Gastroesophageal sphincter (tissue), 4 donors: ENCODE measurements around the gene CCL5. TPM values are rescaled to one million over a fixed set of nuclear protein-coding genes. Genes with fewer than 3 reads are reported as not detected.

ENCODE experiments used
- ATAC-seq: fragments of 150-250 bp; one replicate; pipeline ENCODE4 v1.9.1; 2016; ENCODE audit warnings: mild to moderate bottlenecking, moderate library complexity
- H3K27ac ChIP-seq, 4 donors: fragments of 200-600 bp; sonication (generic) in 3 of 4; 1 replicate in 3 of 4; 2 replicates in 1 of 4; pipeline ENCODE4 v1.5.1; 2016 to 2019
- H3K27me3 ChIP-seq: fragments of 200-600 bp; sonication (generic); one replicate; pipeline ENCODE4 v1.5.1; 2019
- H3K36me3 ChIP-seq, 2 donors: fragments of 200-600 bp; sonication (generic); one replicate each; pipeline ENCODE4 v1.5.1; 2019; ENCODE audit warnings: control low read depth in 1 of 2
- H3K4me1 ChIP-seq, 3 donors: fragments of 200-600 bp; sonication (generic); 1 replicate in 2 of 3; 2 replicates in 1 of 3; pipeline ENCODE4 v1.5.1; 2016 to 2019; ENCODE audit warnings: control low read depth in 2 of 3
- H3K4me3 ChIP-seq, 2 donors: fragments of 200-600 bp; sonication (generic); one replicate each; pipeline ENCODE4 v1.5.1; 2019; ENCODE audit warnings: mild to moderate bottlenecking in 1 of 2, moderate library complexity in 1 of 2
- H3K9me3 ChIP-seq, 3 donors: fragments of 200-600 bp; sonication (generic); one replicate each; pipeline ENCODE4 v1.5.1; 2017 to 2019; ENCODE audit warnings: control low read depth in 2 of 3
- EP300 ChIP-seq: sonication (generic); formaldehyde crosslinking; IDR thresholded peaks from one replicate; pipeline ENCODE4 v1.6.1; 2017; ENCODE audit warnings: antibody characterized with exemption, mild to moderate bottlenecking
- POLR2A ChIP-seq, 2 donors: fragments of 450-650 bp; IDR thresholded peaks; one replicate each; pipeline ENCODE4 v1.6.1; 2017; ENCODE audit warnings: antibody characterized with exemption in 2 of 2, mild to moderate bottlenecking in 2 of 2, moderate library complexity in 1 of 2
- POLR2AphosphoS5 ChIP-seq: sonication (generic); formaldehyde crosslinking; IDR thresholded peaks from one replicate; pipeline ENCODE4 v1.6.1; 2017; ENCODE audit warnings: antibody characterized with exemption
- WGBS, 2 donors: methylation state at CpG; one replicate each; pipeline ENCODE4 v1.1.5; 2018; ENCODE audit warnings: low coverage in 1 of 2; 5-methylcytosine and 5-hydroxymethylcytosine counted together
- total RNA-seq, 4 donors: library from RNA; depleted of rRNA; stranded (reverse); fragments of >200 nt; gene quantifications; one replicate each; pipeline ENCODE4 v1.1.0, GENCODE V29; 2016
- TF ChIP-seq, protein P1 (sequence below), 4 experiments: fragments of 200-600 bp in 2 of 4; fragments of 450-650 bp in 2 of 4; sonication (generic) in 1 of 4; IDR thresholded peaks; one replicate each; pipeline ENCODE4 v1.5.1; 2017 to 2019; ENCODE audit warnings: antibody characterized with exemption in 4 of 4, mild to moderate bottlenecking in 2 of 4, moderate library complexity in 2 of 4

Gene CCL5
- total RNA-seq, 4 donors from 2014 or later = 0.78 to 3.8 (median 2.2) TPM

DNA sequence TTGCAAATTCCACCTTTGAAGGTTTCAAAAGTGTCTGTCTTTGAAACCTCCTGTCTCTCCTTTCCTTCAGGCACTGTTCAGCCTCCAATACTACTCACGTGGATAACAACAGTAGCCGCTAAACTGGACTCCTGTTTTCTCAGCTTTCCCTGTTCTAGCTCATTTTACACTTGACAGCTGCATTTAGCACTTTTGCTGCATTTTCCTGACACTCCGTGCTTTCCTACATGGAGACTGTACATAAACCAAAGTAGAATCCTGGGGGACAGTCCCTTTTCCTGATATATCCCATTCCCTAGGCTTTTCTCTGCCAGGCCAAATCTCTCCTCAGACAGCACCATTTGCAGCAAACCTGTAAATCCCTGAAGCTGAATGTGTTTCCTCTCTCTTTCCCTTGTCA is 3.6 kb downstream of the CCL5 start:
- H3K4me3 ChIP-seq = no peak overlapping the region
- H3K27ac ChIP-seq = no peak overlapping the region
- no peak for TF ChIP-seq POLR2A (IDR thresholded peaks at IDR 0.05)
- TF ChIP-seq POLR2AphosphoS5 = no peak
- TF ChIP-seq, protein P1, sequence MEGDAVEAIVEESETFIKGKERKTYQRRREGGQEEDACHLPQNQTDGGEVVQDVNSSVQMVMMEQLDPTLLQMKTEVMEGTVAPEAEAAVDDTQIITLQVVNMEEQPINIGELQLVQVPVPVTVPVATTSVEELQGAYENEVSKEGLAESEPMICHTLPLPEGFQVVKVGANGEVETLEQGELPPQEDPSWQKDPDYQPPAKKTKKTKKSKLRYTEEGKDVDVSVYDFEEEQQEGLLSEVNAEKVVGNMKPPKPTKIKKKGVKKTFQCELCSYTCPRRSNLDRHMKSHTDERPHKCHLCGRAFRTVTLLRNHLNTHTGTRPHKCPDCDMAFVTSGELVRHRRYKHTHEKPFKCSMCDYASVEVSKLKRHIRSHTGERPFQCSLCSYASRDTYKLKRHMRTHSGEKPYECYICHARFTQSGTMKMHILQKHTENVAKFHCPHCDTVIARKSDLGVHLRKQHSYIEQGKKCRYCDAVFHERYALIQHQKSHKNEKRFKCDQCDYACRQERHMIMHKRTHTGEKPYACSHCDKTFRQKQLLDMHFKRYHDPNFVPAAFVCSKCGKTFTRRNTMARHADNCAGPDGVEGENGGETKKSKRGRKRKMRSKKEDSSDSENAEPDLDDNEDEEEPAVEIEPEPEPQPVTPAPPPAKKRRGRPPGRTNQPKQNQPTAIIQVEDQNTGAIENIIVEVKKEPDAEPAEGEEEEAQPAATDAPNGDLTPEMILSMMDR (IDR thresholded peaks at IDR 0.05) = no peak
- no peaks in the 10 kb centered on the region for H3K4me1 ChIP-seq
- H3K36me3 ChIP-seq = no peaks in the 10 kb centered on the region
- H3K27me3 ChIP-seq = no peaks in the 10 kb centered on the region
- 59 to 77% methylated on average over 3 of the region's 3 CpGs for WGBS, 2 donors
- no peak for ATAC-seq
- H3K9me3 ChIP-seq = no peaks in the 10 kb centered on the region

DNA sequence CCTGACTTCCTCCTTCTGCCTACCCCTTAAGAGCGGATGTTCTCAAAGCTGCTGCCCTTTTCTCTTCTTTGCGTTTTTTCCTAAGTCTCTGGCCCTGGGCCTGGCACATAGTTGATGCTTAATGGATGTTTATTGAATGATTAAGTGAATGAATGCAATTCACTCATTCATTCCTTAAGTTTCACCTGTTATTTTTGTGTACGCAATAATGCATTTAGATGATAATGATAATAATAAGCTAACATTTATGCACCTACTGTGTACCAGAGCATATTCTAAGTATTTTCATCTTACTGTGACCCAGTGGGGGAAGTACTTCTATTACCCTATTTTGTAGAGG is 4.4 kb downstream of the CCL5 start:
- 62 to 76% methylated on average over 3 of the region's 3 CpGs for WGBS, 2 donors
- H3K27ac ChIP-seq = no peak overlapping the region
- ATAC-seq = no peak

DNA sequence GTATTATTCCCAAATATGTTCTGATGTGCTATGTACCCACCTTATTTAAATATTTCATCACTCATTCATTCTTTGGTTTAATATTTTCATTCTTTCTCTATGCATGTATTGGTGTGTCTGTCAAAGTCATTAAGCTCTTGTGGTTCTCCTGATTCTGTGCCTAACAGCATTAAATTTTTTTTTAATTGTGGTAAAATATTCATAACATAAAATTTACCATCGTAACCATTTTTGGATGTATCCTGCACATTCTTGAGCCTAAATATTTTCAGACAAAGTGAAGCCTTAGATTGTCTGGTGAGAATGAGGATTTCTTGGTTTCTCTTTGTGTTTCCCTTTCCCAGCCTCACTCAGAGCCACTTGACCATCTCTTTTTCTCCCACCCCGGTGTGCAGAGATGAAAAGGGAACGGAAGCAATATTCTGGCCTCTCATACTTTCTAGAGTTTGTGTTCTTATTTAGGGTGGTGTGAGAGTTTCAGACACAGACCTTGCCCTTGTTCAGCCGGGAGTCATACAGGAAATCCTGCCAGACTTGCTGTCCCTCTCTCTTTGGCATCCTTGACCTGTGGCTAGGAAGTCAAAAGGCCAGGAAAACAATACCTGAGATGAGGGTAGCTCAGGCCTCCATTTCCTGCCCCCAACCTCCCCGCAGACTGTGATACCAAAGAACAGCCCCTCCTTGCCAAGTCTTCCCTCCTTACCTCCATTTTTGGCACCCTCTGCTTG is 4.9 kb downstream of the CCL5 start:
- no peaks in the 10 kb centered on the region for H3K36me3 ChIP-seq
- TF ChIP-seq, protein P1 (IDR thresholded peaks at IDR 0.05) = no peak
- TF ChIP-seq POLR2AphosphoS5 = no peak
- TF ChIP-seq POLR2A (IDR thresholded peaks at IDR 0.05) = no peak
- TF ChIP-seq EP300 = no peak
- H3K4me1 ChIP-seq = no peaks in the 10 kb centered on the region
- no peak overlapping the region for H3K4me3 ChIP-seq
- WGBS, 2 donors = 56 to 65% methylated on average over 4 to 5 of the region's 5 CpGs
- H3K27ac ChIP-seq = no peak overlapping the region
- no peak for ATAC-seq
- no peaks in the 10 kb centered on the region for H3K27me3 ChIP-seq
- no peaks in the 10 kb centered on the region for H3K9me3 ChIP-seq

More for the DNA sequence above, 4.4 kb downstream of the CCL5 start:
- Histone ChIP-seq H3K4me3 (no peak overlapping the region), H3K9me3 (no peaks in the 10 kb centered on the region), H3K27me3 (no peaks in the 10 kb centered on the region), H3K4me1 (no peaks in the 10 kb centered on the region), H3K36me3 (no peaks in the 10 kb centered on the region)
- no peak for TF ChIP-seq POLR2AphosphoS5
- TF ChIP-seq, protein P1 (IDR thresholded peaks at IDR 0.05) = no peak
- TF ChIP-seq EP300 = no peak
- no peak for TF ChIP-seq POLR2A (IDR thresholded peaks at IDR 0.05)

DNA sequence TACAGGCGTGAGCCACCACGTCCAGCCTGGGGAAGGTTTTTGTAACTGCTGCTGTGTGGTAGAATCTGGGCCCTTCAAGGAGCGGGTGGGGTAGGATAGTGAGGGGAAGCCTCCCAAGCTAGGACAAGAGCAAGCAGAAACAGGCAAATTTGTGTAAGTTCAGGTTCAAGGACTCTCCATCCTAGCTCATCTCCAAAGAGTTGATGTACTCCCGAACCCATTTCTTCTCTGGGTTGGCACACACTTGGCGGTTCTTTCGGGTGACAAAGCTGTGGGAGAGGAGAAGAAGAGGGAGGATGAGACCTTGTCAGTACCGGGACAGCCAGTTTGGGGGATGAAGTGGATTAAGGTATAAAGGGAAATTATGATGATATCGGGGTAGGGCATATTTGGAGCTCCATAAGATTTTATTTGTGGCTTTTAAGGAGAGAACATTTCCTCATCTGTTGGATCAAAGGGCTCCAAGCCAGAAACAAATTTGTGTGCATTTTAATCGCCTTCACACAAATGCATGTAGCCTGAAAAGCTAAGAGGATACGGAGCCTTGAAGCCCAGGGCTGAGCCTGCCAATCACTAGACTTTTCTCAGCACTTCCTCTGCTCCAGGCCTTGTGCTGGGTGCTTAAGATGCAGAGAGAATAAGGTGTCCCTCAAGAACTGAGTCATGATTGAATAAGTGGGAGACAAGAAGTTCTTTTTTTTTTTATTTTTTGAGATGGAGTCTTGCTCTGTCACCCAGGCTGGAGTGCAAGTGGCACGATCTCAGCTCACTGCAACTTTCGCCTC is 7.8 kb downstream of the CCL5 start:
- Histone ChIP-seq H3K9me3 (no peaks in the 10 kb centered on the region), H3K27ac (no peak overlapping the region), H3K36me3 (no peaks in the 10 kb centered on the region), H3K4me3 (no peak overlapping the region), H3K27me3 (no peaks in the 10 kb centered on the region), H3K4me1 (no peaks in the 10 kb centered on the region)
- ATAC-seq = no peak
- WGBS, 2 donors = 90% methylated on average over 2 to 7 of the region's 12 CpGs
- TF ChIP-seq EP300 (no peak), POLR2A (IDR thresholded peaks at IDR 0.05) (no peak), POLR2AphosphoS5 (no peak)
- TF ChIP-seq, protein P1 (IDR thresholded peaks at IDR 0.05) = no peak
